Fibroblast of mammary gland (primary cell): ENCODE results near the gene MYBPC2.

ENCODE experiments used
- DNase-seq: peaks from one replicate; pipeline ENCODE4 v3.0.0-alpha.2; 2010; ENCODE audit warnings: low read depth
- H3K4me3 ChIP-seq: 2 replicates; pipeline ENCODE4 v1.5.1; 2011; ENCODE audit warnings: low read depth, mild to moderate bottlenecking, low read length, moderate library complexity; ENCODE audit not compliant: control insufficient read depth
- CTCF ChIP-seq: conservative IDR thresholded peaks from 2 replicates; pipeline ENCODE4 v1.5.1; 2011; ENCODE audit warnings: low read depth, low read length, inconsistent platforms; ENCODE audit not compliant: control insufficient read depth, insufficient read depth

The MYBPC2 gene

GRCh38 chr19:50480281-50481111, 47.8 kb downstream of the MYBPC2 start:
- no peak overlapping the region for H3K4me3 ChIP-seq
- no peak for TF ChIP-seq CTCF
- DNase-seq, result no peak

- TF ChIP-seq CTCF, result no peak
- no peak for DNase-seq
- no peak overlapping the region for H3K4me3 ChIP-seq
These were observed 48.9 kb downstream of the MYBPC2 start for GRCh38 chr19:50481351-50482149.

- no peak for TF ChIP-seq CTCF
- H3K4me3 ChIP-seq, result no peak overlapping the region
- DNase-seq, result no peak
These were observed 49.7 kb downstream of the MYBPC2 start for GRCh38 chr19:50482271-50482855.

GRCh38 chr19:50482916-50483315, 50.2 kb downstream of the MYBPC2 start:
- no peak for DNase-seq
- no peak for TF ChIP-seq CTCF
- no peak overlapping the region for H3K4me3 ChIP-seq

- DNase-seq, result no peak
- H3K4me3 ChIP-seq, result no peak overlapping the region
- no peak for TF ChIP-seq CTCF
These were observed 52.7 kb downstream of the MYBPC2 start for GRCh38 chr19:50485284-50485955.

- TF ChIP-seq CTCF, result peak; percentile 47
- no peak overlapping the region for H3K4me3 ChIP-seq
- DNase-seq, result peak; percentile 65
These were observed 54.3 kb downstream of the MYBPC2 start for GRCh38 chr19:50486823-50487515.
